ENCODE results near the gene SUGCT. TPM values are rescaled to one million over a fixed set of nuclear protein-coding genes. Genes with fewer than 3 reads are reported as not detected.

Gene SUGCT
- total and polyA plus RNA-seq, 9 of the 15 experiments (the other 6 are each of a cell fraction or from before 2014, with no cell fraction given), result 0.58 to 2.5 (median 1.4) TPM

DNA sequence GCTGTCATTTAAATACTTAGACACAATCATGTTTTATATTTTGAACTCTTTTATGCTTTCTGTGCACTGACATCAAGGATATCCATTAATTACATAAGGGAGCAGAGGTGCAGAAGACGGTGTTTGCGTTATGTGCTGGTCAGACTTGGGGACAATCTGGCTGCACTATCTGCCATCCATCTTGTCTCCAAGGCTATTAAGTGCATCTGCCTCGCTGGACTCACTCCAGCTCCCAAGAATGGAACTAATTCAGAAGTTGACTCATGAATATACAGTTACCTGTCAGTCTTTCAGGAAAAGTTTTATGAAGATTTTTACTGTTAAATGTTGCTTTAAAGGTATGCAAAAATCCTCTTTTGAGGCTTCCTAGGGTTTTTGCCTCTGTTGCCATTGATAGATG is 391.0 kb downstream of the SUGCT start:
- Histone ChIP-seq H4K20me1 (replicated peaks; ENCODE audit: control insufficient read depth, insufficient read depth, low read length) (no peaks in the 10 kb centered on the region), H2AFZ (ENCODE audit: low read depth, low read length) (no peak overlapping the region), H3K4me3 (no peak overlapping the region), H3K4me2 (ENCODE audit: insufficient read depth, low read length) (no peak overlapping the region), H3K79me2 (ENCODE audit: control insufficient read depth, insufficient read depth, low read length) (no peaks in the 10 kb centered on the region), H3K4me1 (replicated peaks in 1 of 2; ENCODE audit: control insufficient read depth in 2 of 2, insufficient read depth in 2 of 2, low read length in 2 of 2) (no peaks in the 10 kb centered on the region), H3K27ac (ENCODE audit: extremely low read depth, low read depth, low read length) (no peak overlapping the region), H3K9me1 (ENCODE audit: control insufficient read depth, insufficient read depth, low read length) (no peaks in the 10 kb centered on the region), H3K27me3 (ENCODE audit: control insufficient read depth in 2 of 2, insufficient read depth in 2 of 2, low read length in 2 of 2) (no peaks in the 10 kb centered on the region), H3K9me3 (replicated peaks; ENCODE audit: control insufficient read depth, insufficient read depth, low read depth, low read length) (no peaks in the 10 kb centered on the region), H3K36me3 (ENCODE audit: control insufficient read depth, insufficient read depth, low read length) (no peaks in the 10 kb centered on the region), H3K9ac (ENCODE audit: insufficient read depth in 1 of 2, low read depth in 2 of 2, low read length in 2 of 2) (no peak overlapping the region)
- ChIA-PET POLR2A (no interaction called here), CTCF (ENCODE audit: low intra/inter-chr PET ratio) (no interaction called here)
- intact Hi-C loops (cut with micrococcal nuclease), result no loop called here
- FAIRE-seq, result no peak
- no TSS peak for BruUV-seq (replicated peaks)
- in situ Hi-C loops (cut with MboI), result no loop called here
- WGBS (ENCODE audit: insufficient coverage, low coverage, missing lambda C conversion rate), result 6% methylated on average over 3 of the region's 3 CpGs
- DNase-seq (ENCODE audit: extremely low read depth in 1 of 4, low spot score in 3 of 4), result no peak
- ATAC-seq, result no peak
- TF ChIP-seq ZNF124 (CRISPR knock-in tag; IDR thresholded peaks at IDR 0.05) (no peak), ZFX (CRISPR knock-in tag; IDR thresholded peaks at IDR 0.05) (no peak), KAT2B (IDR thresholded peaks at IDR 0.05; ENCODE audit: low read depth, low read length) (no peak), HDAC2 (IDR thresholded peaks at IDR 0.05) (no peak), RBFOX2 (IDR thresholded peaks at IDR 0.05; ENCODE audit: low read depth, low read length) (no peak), FIP1L1 (IDR thresholded peaks at IDR 0.05; ENCODE audit: low read depth, low read length, poor library complexity, severe bottlenecking) (no peak), EP400 (IDR thresholded peaks at IDR 0.05) (no peak), JUNB (CRISPR knock-in tag; conservative IDR thresholded peaks at IDR 0.05) (no peak), ILK (tag; IDR thresholded peaks at IDR 0.05; ENCODE audit: borderline replicate concordance, low read depth) (no peak), ARID2 (IDR thresholded peaks at IDR 0.05) (no peak), ARHGAP35 (IDR thresholded peaks at IDR 0.05; ENCODE audit: partially characterized antibody) (no peak)
- TF ChIP-seq, protein P1, sequence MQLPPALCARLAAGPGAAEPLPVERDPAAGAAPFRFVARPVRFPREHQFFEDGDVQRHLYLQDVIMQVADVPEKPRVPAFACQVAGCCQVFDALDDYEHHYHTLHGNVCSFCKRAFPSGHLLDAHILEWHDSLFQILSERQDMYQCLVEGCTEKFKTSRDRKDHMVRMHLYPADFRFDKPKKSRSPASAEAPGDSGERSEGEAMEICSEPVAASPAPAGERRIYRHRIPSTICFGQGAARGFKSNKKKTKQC (CRISPR knock-in tag; IDR thresholded peaks at IDR 0.05), result no peak
- TF ChIP-seq, protein P2, sequence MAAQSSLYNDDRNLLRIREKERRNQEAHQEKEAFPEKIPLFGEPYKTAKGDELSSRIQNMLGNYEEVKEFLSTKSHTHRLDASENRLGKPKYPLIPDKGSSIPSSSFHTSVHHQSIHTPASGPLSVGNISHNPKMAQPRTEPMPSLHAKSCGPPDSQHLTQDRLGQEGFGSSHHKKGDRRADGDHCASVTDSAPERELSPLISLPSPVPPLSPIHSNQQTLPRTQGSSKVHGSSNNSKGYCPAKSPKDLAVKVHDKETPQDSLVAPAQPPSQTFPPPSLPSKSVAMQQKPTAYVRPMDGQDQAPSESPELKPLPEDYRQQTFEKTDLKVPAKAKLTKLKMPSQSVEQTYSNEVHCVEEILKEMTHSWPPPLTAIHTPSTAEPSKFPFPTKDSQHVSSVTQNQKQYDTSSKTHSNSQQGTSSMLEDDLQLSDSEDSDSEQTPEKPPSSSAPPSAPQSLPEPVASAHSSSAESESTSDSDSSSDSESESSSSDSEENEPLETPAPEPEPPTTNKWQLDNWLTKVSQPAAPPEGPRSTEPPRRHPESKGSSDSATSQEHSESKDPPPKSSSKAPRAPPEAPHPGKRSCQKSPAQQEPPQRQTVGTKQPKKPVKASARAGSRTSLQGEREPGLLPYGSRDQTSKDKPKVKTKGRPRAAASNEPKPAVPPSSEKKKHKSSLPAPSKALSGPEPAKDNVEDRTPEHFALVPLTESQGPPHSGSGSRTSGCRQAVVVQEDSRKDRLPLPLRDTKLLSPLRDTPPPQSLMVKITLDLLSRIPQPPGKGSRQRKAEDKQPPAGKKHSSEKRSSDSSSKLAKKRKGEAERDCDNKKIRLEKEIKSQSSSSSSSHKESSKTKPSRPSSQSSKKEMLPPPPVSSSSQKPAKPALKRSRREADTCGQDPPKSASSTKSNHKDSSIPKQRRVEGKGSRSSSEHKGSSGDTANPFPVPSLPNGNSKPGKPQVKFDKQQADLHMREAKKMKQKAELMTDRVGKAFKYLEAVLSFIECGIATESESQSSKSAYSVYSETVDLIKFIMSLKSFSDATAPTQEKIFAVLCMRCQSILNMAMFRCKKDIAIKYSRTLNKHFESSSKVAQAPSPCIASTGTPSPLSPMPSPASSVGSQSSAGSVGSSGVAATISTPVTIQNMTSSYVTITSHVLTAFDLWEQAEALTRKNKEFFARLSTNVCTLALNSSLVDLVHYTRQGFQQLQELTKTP (IDR thresholded peaks at IDR 0.05; ENCODE audit: low read depth in 1 of 2, partially characterized antibody in 2 of 2), result no peak
- TF ChIP-seq, protein P3, sequence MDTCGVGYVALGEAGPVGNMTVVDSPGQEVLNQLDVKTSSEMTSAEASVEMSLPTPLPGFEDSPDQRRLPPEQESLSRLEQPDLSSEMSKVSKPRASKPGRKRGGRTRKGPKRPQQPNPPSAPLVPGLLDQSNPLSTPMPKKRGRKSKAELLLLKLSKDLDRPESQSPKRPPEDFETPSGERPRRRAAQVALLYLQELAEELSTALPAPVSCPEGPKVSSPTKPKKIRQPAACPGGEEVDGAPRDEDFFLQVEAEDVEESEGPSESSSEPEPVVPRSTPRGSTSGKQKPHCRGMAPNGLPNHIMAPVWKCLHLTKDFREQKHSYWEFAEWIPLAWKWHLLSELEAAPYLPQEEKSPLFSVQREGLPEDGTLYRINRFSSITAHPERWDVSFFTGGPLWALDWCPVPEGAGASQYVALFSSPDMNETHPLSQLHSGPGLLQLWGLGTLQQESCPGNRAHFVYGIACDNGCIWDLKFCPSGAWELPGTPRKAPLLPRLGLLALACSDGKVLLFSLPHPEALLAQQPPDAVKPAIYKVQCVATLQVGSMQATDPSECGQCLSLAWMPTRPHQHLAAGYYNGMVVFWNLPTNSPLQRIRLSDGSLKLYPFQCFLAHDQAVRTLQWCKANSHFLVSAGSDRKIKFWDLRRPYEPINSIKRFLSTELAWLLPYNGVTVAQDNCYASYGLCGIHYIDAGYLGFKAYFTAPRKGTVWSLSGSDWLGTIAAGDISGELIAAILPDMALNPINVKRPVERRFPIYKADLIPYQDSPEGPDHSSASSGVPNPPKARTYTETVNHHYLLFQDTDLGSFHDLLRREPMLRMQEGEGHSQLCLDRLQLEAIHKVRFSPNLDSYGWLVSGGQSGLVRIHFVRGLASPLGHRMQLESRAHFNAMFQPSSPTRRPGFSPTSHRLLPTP (IDR thresholded peaks at IDR 0.05; ENCODE audit: borderline replicate concordance, extremely low read depth, insufficient read length), result no peak
- TF ChIP-seq, protein P4, sequence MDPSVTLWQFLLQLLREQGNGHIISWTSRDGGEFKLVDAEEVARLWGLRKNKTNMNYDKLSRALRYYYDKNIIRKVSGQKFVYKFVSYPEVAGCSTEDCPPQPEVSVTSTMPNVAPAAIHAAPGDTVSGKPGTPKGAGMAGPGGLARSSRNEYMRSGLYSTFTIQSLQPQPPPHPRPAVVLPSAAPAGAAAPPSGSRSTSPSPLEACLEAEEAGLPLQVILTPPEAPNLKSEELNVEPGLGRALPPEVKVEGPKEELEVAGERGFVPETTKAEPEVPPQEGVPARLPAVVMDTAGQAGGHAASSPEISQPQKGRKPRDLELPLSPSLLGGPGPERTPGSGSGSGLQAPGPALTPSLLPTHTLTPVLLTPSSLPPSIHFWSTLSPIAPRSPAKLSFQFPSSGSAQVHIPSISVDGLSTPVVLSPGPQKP (CRISPR knock-in tag; IDR thresholded peaks at IDR 0.05), result no peak

Data from K562 (cell line).